GM19193 (cell line): ENCODE data around the gene CACNB4.

Source experiments
- POLR2A ChIP-seq: IDR thresholded peaks from 4 replicates; pipeline ENCODE4 v1.6.1; 2011; ENCODE audit not compliant: insufficient read depth, insufficient read length; ENCODE audit errors: extremely low read depth

The CACNB4 gene

DNA sequence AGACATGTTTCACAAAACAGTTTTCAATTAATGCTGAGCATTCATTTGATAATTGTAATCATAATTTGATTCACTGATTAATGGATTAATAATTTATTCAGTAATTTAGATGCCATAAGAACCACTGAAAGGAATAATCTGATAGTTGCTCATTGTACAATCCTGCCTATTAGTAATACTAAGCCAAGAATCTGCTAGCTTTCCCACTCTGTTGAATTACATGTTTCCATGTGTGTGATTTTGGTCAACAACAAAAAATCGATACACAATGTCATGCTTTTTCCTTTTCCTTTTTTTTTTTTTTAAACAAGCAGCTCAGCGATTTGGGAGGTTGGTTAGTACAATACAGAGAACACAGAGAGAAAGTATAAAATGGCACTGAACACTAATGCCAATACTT, 296.5 kb downstream of the CACNB4 start:
- no peak for TF ChIP-seq POLR2A

DNA sequence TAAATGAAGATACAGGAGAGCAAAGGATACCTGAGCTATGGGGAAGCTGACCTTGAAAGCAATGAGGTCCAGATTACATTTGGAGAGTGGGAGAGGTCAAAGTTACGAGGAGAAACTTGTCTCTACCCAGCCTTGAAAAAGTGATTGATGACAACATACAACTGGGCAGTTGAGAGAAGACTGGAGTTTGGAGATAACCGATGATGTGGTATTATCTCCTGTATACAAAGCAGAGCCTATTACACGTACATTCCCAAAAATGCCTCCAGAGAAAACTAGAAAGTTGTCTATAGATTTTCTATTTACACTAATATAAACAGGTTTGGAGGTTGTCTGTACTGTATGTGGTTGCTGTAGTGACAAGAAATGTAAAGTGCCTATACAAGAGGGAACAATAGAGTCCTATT, 299.0 kb downstream of the CACNB4 start:
- TF ChIP-seq POLR2A: no peak

DNA sequence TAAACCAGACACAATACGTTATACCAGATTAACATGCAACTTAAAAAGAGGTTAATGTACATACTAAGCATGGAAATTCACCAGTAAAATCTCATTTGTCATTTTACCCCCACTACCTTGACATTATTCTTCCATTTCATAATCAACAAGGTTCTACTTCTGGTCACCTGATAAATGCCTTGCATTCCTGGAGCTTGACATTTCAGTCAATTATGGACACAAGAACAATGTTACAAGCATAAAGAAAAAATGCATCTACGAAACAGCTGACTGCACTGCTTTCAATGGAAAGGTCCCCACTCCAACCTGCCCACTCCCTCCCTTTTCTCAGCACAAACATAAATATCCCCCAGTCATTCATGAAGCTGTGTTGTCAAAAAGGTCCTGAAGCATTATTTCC, 302.1 kb downstream of the CACNB4 start:
- TF ChIP-seq POLR2A: no peak

DNA sequence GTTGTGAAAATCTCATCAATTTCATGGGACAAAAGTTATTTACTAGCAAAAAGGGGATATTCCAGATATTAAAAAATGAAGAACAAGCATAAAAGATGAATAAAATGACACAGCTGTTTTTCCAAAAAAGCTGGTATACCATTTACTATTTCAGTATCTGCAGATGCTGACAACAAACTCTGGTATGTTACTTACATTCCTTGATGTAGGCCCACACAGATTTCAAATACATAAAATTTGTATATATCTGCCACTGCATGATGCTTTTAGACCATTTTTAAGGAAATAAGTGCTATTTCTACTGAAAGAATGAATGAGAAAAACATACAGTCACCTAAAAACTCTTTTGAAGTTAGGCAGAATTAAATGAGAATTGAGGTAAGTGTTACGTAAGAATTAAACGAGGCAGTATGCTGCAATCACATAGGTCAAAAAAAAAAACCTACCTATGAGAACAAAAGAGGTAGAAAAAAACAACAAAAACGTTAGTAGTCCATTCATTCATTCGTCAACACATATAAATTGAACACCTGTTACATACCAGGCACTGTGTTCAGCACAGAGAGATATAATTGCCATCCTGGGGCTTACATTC, 303.1 kb downstream of the CACNB4 start:
- no peak for TF ChIP-seq POLR2A

DNA sequence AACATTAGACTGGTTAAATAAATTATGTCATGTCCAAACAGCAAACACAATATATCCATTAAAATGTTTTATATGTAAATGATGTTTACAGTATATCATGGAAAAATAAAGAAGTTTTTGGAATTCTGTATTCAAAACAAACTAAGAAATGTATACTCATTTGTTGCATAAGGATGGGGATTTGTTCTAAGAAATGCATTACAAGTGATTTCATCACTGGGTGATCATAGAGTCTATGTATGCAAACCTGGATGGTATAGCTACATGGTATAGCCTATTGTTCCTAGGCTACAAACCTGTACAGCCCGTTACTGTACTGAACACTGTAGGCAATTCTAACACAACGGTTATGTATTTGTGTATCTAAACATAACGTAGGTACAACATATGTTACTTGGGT, 305.7 kb downstream of the CACNB4 start:
- TF ChIP-seq POLR2A: no peak

DNA sequence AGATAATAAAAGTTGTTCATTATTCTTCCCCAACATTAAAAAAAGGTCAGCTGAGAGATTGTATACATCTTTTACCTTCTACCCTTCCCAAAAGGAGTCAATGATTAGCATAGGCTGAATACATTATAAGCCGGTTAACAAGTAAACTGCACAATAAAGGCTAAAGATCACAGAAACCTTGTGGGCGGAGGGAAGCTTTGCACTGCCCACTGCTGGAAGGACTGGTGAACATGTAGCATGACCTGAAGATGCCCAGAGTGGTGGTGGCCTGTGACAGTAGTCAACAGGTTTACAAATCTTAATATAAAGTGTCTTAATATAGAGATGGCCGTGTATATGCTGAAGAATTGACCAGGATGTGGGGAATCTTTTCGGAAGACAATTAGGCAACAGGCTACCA, 306.3 kb downstream of the CACNB4 start:
- no peak for TF ChIP-seq POLR2A

DNA sequence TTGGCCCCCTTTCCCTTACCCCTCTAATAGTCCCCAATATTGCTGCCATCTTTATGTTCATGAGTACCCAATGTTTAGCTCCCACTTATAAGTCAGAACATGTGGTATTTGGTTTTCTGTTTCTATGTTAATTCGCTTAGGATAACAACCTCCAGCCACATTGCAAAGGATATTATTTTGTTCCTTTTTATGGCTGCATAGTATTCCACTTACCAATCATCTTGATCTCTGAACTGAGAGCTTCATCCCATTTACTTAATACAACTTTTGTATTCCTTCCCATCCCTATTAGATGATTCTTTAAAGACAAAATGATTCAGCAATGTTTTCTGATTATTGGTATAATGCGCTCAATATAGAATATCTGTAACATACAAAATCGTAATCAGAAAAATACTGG, 307.3 kb downstream of the CACNB4 start:
- TF ChIP-seq POLR2A: no peak

DNA sequence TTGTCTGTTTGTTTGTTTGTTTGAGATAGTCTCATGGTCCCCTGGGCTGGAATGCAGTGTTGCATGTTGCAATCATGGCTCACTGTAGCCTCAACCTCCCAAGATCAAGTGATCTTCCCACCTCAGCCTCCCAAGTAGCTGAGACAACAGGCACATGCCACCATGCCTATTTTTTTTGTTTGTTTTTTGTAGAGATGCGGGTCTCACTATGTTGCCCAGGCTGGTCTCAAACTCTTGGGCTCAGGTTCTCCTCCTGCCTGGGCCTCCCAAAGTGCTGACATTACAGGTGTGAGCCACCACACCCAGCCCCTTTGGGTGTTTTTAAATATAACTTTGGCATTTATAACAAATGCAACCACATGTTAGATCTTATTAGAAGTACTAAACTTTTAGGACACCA, 308.2 kb downstream of the CACNB4 start:
- no peak for TF ChIP-seq POLR2A

DNA sequence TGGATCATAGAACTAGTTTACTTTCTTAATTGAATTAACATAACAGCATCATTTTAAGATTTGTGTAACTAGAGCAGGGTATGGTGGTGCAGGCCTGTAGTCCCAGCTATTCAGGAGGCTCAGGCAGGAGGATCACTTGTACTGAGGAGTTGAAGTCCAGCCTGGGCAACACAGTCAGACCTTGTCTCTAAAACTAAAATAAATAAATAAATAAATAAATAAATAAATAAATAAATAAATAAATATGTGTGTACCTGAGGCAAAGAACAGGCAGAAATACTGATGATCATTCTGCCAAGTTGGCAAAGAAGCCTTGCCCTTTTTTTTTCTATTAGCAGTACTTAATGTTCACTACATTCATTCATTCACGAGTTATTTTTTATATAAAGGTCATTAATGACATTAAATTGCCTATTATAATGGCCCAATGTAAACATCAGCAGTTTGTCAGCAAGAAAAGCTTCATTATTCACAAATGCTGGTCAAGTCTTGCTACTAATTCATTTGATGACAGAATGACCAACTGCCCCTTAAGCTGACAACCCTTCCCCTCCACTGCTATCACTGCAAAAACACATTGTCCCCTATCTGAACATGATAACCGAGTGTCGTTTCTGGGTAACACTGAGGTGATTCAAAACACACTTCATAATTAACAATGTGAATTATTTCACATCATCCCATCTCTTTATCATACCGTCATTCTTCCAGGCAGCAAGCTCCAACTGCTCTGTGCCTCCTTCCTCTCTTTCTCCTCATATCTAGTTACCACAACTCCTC, 309.6 kb downstream of the CACNB4 start:
- no peak for TF ChIP-seq POLR2A

DNA sequence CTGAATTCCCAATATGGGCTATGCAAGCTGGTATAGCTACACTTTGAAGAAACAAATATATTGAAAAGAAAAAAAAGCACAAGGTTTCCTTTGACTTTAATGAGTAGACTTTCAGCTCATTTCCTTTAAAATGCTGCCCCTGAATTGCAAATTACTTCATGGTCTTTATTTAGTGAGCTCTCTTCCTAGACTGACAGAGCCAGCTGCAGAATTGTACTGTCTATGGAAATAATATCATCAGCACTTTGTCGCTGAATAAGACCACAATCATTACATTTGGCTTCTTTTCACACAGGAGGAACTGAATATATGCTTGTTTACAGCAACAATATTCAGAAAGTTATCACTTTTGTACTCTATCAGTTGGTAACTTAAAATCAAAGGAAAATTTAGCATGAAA, 312.4 kb downstream of the CACNB4 start:
- TF ChIP-seq POLR2A: no peak

DNA sequence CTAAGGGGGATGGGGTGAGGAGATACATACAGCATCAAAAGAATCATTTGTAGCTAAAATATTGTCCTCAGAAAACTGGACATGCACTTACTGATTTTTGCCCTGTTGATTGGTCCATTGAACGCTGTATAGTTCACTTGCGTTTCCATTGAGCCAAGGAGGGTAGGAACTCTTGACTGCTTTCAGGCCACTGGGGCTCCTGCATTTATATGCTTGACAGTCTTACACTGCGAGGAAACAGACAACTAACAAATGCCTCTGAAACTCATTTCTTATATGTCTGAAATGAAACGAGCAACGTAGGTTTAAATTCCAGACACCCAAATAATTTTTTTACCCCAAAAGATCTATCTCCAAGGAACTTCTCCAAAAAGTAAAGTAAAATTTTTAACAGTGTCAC, 312.8 kb downstream of the CACNB4 start:
- no peak for TF ChIP-seq POLR2A

DNA sequence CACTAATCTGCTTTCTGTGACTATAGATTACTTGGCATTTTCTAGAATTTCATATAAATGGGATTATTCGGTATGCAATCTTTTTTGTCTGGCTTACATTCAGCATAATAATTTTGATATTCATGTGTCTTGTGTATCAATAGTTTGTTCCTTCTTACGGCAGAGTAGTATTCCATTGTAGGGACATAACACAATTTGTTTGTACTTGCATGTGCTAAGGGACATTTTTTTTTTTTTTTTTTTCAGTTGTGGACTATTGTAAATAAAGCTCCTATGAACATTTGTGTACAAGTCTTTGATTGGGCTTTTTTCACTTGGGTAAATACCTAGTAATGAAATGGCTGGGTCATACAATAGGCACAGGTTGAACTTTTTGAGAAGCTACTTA, 315.7 kb downstream of the CACNB4 start:
- TF ChIP-seq POLR2A: no peak
